ENCODE data around the gene TBC1D12. TPM values are rescaled to one million over a fixed set of nuclear protein-coding genes. Genes with fewer than 3 reads are reported as not detected.

The TBC1D12 gene
- total RNA-seq, 1 donor from 2014 or later, result 5.1 TPM

DNA sequence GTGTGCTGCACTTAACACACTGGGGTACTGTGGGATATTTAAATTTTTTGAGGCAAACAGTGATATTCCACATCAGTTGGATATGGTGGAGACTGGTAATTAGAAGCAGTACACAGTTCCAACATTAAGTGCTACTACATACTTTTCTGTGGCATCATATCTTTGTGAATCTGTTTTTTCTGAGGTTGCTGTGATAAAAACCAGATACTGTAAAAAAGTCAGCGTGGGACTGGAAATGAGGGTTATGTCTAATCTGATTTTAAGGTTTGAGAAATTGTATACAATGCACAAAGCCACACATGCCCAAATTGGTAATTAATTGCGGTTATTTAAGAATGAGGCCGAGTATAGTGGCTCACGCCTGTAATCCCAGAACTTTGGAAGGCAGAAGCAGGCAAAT lies 41.2 kb downstream of the TBC1D12 start:
- no peaks in the 10 kb centered on the region for H3K27me3 Mint-ChIP-seq (ENCODE audit: unreplicated experiment)
- no peak overlapping the region for H3K4me3 Mint-ChIP-seq (ENCODE audit: unreplicated experiment)
- TF ChIP-seq, protein P1, sequence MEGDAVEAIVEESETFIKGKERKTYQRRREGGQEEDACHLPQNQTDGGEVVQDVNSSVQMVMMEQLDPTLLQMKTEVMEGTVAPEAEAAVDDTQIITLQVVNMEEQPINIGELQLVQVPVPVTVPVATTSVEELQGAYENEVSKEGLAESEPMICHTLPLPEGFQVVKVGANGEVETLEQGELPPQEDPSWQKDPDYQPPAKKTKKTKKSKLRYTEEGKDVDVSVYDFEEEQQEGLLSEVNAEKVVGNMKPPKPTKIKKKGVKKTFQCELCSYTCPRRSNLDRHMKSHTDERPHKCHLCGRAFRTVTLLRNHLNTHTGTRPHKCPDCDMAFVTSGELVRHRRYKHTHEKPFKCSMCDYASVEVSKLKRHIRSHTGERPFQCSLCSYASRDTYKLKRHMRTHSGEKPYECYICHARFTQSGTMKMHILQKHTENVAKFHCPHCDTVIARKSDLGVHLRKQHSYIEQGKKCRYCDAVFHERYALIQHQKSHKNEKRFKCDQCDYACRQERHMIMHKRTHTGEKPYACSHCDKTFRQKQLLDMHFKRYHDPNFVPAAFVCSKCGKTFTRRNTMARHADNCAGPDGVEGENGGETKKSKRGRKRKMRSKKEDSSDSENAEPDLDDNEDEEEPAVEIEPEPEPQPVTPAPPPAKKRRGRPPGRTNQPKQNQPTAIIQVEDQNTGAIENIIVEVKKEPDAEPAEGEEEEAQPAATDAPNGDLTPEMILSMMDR (IDR thresholded peaks at IDR 0.05; ENCODE audit: partially characterized antibody, unreplicated experiment), result no peak
- H3K27ac Mint-ChIP-seq (ENCODE audit: unreplicated experiment), result no peak overlapping the region
- peaks cover 2% of the 10 kb centered on the region for H3K9me3 Mint-ChIP-seq (ENCODE audit: unreplicated experiment)
- no peaks in the 10 kb centered on the region for H3K36me3 Mint-ChIP-seq (ENCODE audit: unreplicated experiment)
- no peak for DNase-seq
- H3K4me1 Mint-ChIP-seq (ENCODE audit: low read depth, unreplicated experiment), result no peaks in the 10 kb centered on the region

GRCh38 chr10:94450782-94451181 lies 48.4 kb downstream of the TBC1D12 start:
- H3K27ac Mint-ChIP-seq (ENCODE audit: unreplicated experiment), result no peak overlapping the region
- no peak overlapping the region for H3K4me3 Mint-ChIP-seq (ENCODE audit: unreplicated experiment)
- no peak for DNase-seq
- H3K9me3 Mint-ChIP-seq (ENCODE audit: unreplicated experiment), result no peaks in the 10 kb centered on the region
- no peaks in the 10 kb centered on the region for H3K4me1 Mint-ChIP-seq (ENCODE audit: low read depth, unreplicated experiment)
- H3K27me3 Mint-ChIP-seq (ENCODE audit: unreplicated experiment), result peaks cover 4% of the 10 kb centered on the region
- TF ChIP-seq, protein P1 (IDR thresholded peaks at IDR 0.05; ENCODE audit: partially characterized antibody, unreplicated experiment), result no peak
- no peaks in the 10 kb centered on the region for H3K36me3 Mint-ChIP-seq (ENCODE audit: unreplicated experiment)

- Mint-ChIP-seq H3K36me3 (ENCODE audit: unreplicated experiment) (no peaks in the 10 kb centered on the region), H3K4me3 (ENCODE audit: unreplicated experiment) (no peak overlapping the region), H3K4me1 (ENCODE audit: low read depth, unreplicated experiment) (no peaks in the 10 kb centered on the region), H3K27ac (ENCODE audit: unreplicated experiment) (no peak overlapping the region), H3K27me3 (ENCODE audit: unreplicated experiment) (peaks cover 4% of the 10 kb centered on the region), H3K9me3 (ENCODE audit: unreplicated experiment) (peaks cover 2% of the 10 kb centered on the region)
- TF ChIP-seq, protein P1 (IDR thresholded peaks at IDR 0.05; ENCODE audit: partially characterized antibody, unreplicated experiment), result no peak
- no peak for DNase-seq
These were observed 49.7 kb downstream of the TBC1D12 start for GRCh38 chr10:94451883-94452519.

DNA sequence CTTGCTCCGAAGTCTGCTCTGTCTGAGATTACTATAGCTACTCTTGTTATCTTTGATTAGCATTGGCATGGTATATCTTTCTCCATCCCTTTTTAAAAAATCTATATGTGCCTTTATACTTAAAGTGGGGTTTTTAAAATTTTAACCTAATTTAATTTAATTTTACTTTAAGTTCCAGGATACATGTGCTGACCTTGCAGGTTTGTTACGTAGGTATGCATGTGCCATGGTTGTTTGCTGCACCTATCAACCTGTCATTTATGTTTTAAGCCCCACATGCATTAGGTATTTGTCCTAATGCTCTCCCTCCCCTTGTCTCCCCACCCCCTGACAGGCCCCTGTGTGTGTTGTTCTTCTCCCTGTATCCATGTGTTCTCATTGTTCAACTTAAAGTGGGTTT lies 54.6 kb downstream of the TBC1D12 start:
- Mint-ChIP-seq H3K27ac (ENCODE audit: unreplicated experiment) (no peak overlapping the region), H3K4me1 (ENCODE audit: low read depth, unreplicated experiment) (no peaks in the 10 kb centered on the region), H3K4me3 (ENCODE audit: unreplicated experiment) (no peak overlapping the region), H3K9me3 (ENCODE audit: unreplicated experiment) (peaks cover 7% of the 10 kb centered on the region), H3K27me3 (ENCODE audit: unreplicated experiment) (peaks cover 4% of the 10 kb centered on the region), H3K36me3 (ENCODE audit: unreplicated experiment) (no peaks in the 10 kb centered on the region)
- TF ChIP-seq, protein P1 (IDR thresholded peaks at IDR 0.05; ENCODE audit: partially characterized antibody, unreplicated experiment), result no peak
- DNase-seq, result no peak

- H3K4me1 Mint-ChIP-seq (ENCODE audit: low read depth, unreplicated experiment), result no peaks in the 10 kb centered on the region
- DNase-seq, result no peak
- no peak overlapping the region for H3K4me3 Mint-ChIP-seq (ENCODE audit: unreplicated experiment)
- TF ChIP-seq, protein P1 (IDR thresholded peaks at IDR 0.05; ENCODE audit: partially characterized antibody, unreplicated experiment), result no peak
- H3K27ac Mint-ChIP-seq (ENCODE audit: unreplicated experiment), result no peak overlapping the region
- H3K36me3 Mint-ChIP-seq (ENCODE audit: unreplicated experiment), result peaks cover 5% of the 10 kb centered on the region
- H3K27me3 Mint-ChIP-seq (ENCODE audit: unreplicated experiment), result no peaks in the 10 kb centered on the region
- H3K9me3 Mint-ChIP-seq (ENCODE audit: unreplicated experiment), result peaks cover 7% of the 10 kb centered on the region
These were observed 57.0 kb downstream of the TBC1D12 start for GRCh38 chr10:94459385-94459784.
